Vagina (tissue), 2 donors: ENCODE results near the gene TRMU.

ENCODE experiments used
- POLR2A ChIP-seq, 2 donors: fragments of 450-650 bp; IDR thresholded peaks; one replicate each; pipeline ENCODE4 v1.6.1; 2017; ENCODE audit warnings: antibody characterized with exemption in 2 of 2, mild to moderate bottlenecking in 2 of 2, moderate library complexity in 2 of 2
- POLR2AphosphoS5 ChIP-seq, 2 donors: sonication (generic); formaldehyde crosslinking; IDR thresholded peaks; one replicate each; pipeline ENCODE4 v1.9.0; 2017; ENCODE audit warnings: antibody characterized with exemption in 2 of 2, mild to moderate bottlenecking in 2 of 2, low read depth in 1 of 2; ENCODE audit not compliant: insufficient read depth in 1 of 2
- TF ChIP-seq, protein P1 (sequence below), 3 experiments: fragments of 450-650 bp in 2 of 3; fragments of 200-600 bp in 1 of 3; sonication (generic) in 1 of 3; IDR thresholded peaks; one replicate each; pipeline ENCODE4 v1.5.1; 2017 to 2019; ENCODE audit warnings: antibody characterized with exemption in 3 of 3, mild to moderate bottlenecking in 2 of 3, moderate library complexity in 2 of 3

DNA sequence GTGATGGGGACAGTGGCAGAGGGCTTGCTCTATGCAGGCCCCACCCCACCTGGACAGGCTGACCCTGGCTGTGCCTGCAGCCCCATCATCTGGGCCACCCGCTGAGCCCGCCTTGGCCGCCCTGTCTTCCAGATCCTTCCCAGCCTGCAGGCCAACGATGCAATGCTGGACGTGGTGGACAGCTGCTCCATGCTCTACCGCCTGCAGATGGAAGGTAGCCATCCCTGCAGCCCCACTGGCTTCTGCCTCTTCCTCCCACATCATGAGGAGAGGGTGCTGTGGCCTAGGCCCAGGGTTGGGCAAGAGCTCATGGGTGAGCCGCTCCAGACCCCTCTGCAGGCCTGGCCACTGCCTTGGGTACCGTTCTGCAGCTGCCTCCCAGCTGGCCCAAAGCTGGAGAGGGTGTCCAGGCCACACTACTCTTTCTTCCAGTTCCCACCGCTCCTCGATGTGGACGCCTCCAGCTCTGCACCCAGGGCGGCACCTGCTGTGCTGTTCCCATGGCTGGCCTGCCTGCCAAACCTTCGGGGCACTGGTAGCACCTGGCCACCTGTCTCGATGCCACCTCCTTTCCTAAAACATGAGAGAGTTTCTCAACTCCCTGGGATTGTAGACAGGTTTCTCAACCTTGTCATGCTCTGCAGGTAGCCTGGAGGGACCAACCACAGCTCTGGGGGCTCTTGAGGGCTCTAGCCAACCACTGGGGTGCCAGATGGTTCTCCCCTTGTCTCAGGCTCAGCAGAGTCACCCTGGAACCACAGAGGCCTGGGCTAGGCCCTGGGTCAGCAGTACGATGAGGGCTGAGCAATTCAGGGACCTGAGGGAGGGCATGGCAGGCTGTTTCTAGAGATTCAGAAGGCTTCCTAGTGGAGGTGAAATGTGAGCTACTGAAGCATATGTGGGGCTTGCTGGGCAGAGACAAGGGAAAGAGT is 48.3 kb upstream of the TRMU start:
- TF ChIP-seq, protein P1, sequence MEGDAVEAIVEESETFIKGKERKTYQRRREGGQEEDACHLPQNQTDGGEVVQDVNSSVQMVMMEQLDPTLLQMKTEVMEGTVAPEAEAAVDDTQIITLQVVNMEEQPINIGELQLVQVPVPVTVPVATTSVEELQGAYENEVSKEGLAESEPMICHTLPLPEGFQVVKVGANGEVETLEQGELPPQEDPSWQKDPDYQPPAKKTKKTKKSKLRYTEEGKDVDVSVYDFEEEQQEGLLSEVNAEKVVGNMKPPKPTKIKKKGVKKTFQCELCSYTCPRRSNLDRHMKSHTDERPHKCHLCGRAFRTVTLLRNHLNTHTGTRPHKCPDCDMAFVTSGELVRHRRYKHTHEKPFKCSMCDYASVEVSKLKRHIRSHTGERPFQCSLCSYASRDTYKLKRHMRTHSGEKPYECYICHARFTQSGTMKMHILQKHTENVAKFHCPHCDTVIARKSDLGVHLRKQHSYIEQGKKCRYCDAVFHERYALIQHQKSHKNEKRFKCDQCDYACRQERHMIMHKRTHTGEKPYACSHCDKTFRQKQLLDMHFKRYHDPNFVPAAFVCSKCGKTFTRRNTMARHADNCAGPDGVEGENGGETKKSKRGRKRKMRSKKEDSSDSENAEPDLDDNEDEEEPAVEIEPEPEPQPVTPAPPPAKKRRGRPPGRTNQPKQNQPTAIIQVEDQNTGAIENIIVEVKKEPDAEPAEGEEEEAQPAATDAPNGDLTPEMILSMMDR (IDR thresholded peaks at IDR 0.05), result no peak
- no peak for TF ChIP-seq POLR2AphosphoS5 (IDR thresholded peaks at IDR 0.05; ENCODE audit: insufficient read depth in 1 of 2, low read depth in 1 of 2)
- TF ChIP-seq POLR2A (IDR thresholded peaks at IDR 0.05), result no peak
